Epidermal melanocyte (primary cell): Measurements from ENCODE around the gene BMP8B.
"Not testable (repeated sequence)": the region's sequence is repeated elsewhere in the genome, so short reads cannot be mapped to it uniquely, and the experiment has no call there.

Source experiments
- DNase-seq: peaks from one replicate; pipeline ENCODE4 v3.0.0; 2011; ENCODE audit warnings: low spot score; ENCODE audit not compliant: insufficient read length

BMP8B gene

GRCh38 chr1:39779137-39779536 is 9.5 kb downstream of the BMP8B start:
- no peak for DNase-seq

- not testable (repeated sequence) for DNase-seq
Observed at GRCh38 chr1:39778463-39779099, 10.1 kb downstream of the BMP8B start.

- DNase-seq = not testable (repeated sequence)
Observed at GRCh38 chr1:39777896-39778295, 10.8 kb downstream of the BMP8B start.

GRCh38 chr1:39777306-39777705 is 11.4 kb downstream of the BMP8B start:
- DNase-seq = no peak

- DNase-seq = no peak
Observed at GRCh38 chr1:39776886-39777285, 11.8 kb downstream of the BMP8B start.

- no peak for DNase-seq
Observed at GRCh38 chr1:39776400-39776713, 12.3 kb downstream of the BMP8B start.

GRCh38 chr1:39775676-39776399 is 12.8 kb downstream of the BMP8B start:
- DNase-seq = not testable (repeated sequence)

- DNase-seq = not testable (repeated sequence)
Observed at GRCh38 chr1:39775141-39775540, 13.5 kb downstream of the BMP8B start.

- DNase-seq = not testable (repeated sequence)
Observed at GRCh38 chr1:39773369-39773979, 15.2 kb downstream of the BMP8B start.

GRCh38 chr1:39771022-39771532 is 17.6 kb downstream of the BMP8B start, which contains the start of gene OXCT2:
TSS of gene OXCT2 (minus strand) at chr1:39771348. CDS start at chr1:39771255, 93 bp downstream.
- DNase-seq = not testable (repeated sequence)

- not testable (repeated sequence) for DNase-seq
Observed at GRCh38 chr1:39770100-39771021, 18.3 kb downstream of the BMP8B start.

- not testable (repeated sequence) for DNase-seq
Observed at GRCh38 chr1:39769502-39769901, 19.2 kb downstream of the BMP8B start.

GRCh38 chr1:39766466-39766865 is 22.2 kb downstream of the BMP8B start:
- DNase-seq = not testable (repeated sequence)

- not testable (repeated sequence) for DNase-seq
Observed at GRCh38 chr1:39764512-39764911, 24.2 kb downstream of the BMP8B start.

GRCh38 chr1:39763619-39764374 is 24.9 kb downstream of the BMP8B start:
- DNase-seq = not testable (repeated sequence)

- DNase-seq = no peak
Observed at GRCh38 chr1:39762550-39763540, 25.8 kb downstream of the BMP8B start.

GRCh38 chr1:39761557-39762260 is 27.0 kb downstream of the BMP8B start:
- DNase-seq = no peak

GRCh38 chr1:39761016-39761415 is 27.6 kb downstream of the BMP8B start:
- DNase-seq = no peak
